H1 (cell line): ENCODE data around the gene DCDC1. TPM values are rescaled to one million over a fixed set of nuclear protein-coding genes. Genes with fewer than 3 reads are reported as not detected.

Source experiments
- CTBP2 ChIP-seq: IDR thresholded peaks from 2 replicates; pipeline ENCODE4 v1.7.0; 2011; ENCODE audit warnings: borderline replicate concordance, mild to moderate bottlenecking, moderate library complexity, mixed read lengths, low read length; ENCODE audit not compliant: insufficient read depth, insufficient read length
- RAD21 ChIP-seq, 2 experiments: IDR thresholded peaks in 1 of 2; conservative IDR thresholded peaks in 1 of 2; 2 replicates each; pipeline ENCODE4 v1.6.1; 2011; ENCODE audit warnings: low read depth in 2 of 2, low read length in 2 of 2, improper control_type of control experiment in 1 of 2, inconsistent platforms in 1 of 2, mild to moderate bottlenecking in 1 of 2, moderate library complexity in 1 of 2
- RNF2 ChIP-seq: fragments of 200-900, 300-1000 bp; sonication (generic); IDR thresholded peaks from 2 replicates; pipeline ENCODE4 v1.7.1; 2016; ENCODE audit warnings: borderline replicate concordance, low read depth, mild to moderate bottlenecking, antibody characterized with exemption, low read length; ENCODE audit not compliant: poor library complexity, severe bottlenecking; ENCODE audit errors: missing control alignments
- RXRA ChIP-seq: IDR thresholded peaks from 2 replicates; pipeline ENCODE4 v1.6.1; 2011; ENCODE audit warnings: low read depth, mild to moderate bottlenecking, low read length, moderate library complexity; ENCODE audit not compliant: insufficient read depth
- SRF ChIP-seq: IDR thresholded peaks from 2 replicates; pipeline ENCODE4 v1.6.1; 2011; ENCODE audit warnings: mild to moderate bottlenecking, low read depth, low read length, moderate library complexity
- polyA plus RNA-seq, 7 experiments: library from polyadenylated mRNA; depleted of rRNA in 3 of 7; stranded (reverse) in 5 of 7; unstranded in 2 of 7; fragments of >200 nt in 5 of 7; fragments of 200-250 nt in 2 of 7; gene quantifications; 1 replicate in 5 of 7; 2 replicates in 1 of 7; 4 replicates in 1 of 7; pipeline versions ENCODE4 v1.2.1 to v1.2.3, GENCODE V29; 2011 to 2013; ENCODE audit warnings: missing spikeins in 2 of 7, mixed read lengths in 2 of 7
- total RNA-seq: library from RNA; stranded (reverse); fragmentation: NEBNext Ultra II Directional; extraction: Animal tissue kit (Norgen Biotek cat#: 25700); gene quantifications from 2 replicates; pipeline ENCODE4 v1.2.1, GENCODE V29; 2021

DCDC1 gene
- total and polyA plus RNA-seq, 2 of the 8 experiments (the other 6 are each of a cell fraction or from before 2014, with no cell fraction given), result 0.15 to 0.56 TPM

DNA sequence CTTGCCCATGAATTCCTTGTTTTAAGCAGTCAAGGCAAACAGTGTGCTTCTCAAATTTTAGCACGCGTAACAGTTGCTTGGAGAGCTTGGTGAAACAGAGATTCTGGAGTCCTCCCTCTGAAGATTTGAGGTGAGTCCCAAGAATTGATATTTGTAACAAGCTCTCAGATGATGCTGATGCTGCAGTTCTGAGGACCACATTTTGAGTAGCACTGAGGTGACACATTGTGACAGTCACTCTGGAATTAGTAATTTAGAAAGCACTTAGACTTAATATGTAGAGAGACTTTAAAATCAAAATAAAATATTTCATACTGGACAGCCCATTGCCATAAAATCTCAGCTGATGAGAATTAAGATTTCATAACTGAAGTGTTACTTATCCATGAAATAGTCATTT lies 38.7 kb upstream of the DCDC1 start (continued):
- TF ChIP-seq CTBP2 (no peak), RXRA (no peak), RNF2 (no peak), SRF (no peak), RAD21 (IDR thresholded peaks at IDR 0.05 in 1 of 2, conservative IDR thresholded peaks at IDR 0.05 in 1 of 2; ENCODE audit: low read depth in 2 of 2, low read length in 2 of 2) (no peak)
- TF ChIP-seq, all 59 proteins: peak for 0
